ENCODE results near the gene ATG5.

ATG5 gene

GRCh38 chr6:106305740-106306139, 19.8 kb downstream of the ATG5 start:
- H3K27me3 ChIP-seq (ENCODE audit: insufficient read depth, low read length) = no peaks in the 10 kb centered on the region
- no peak overlapping the region for H3K27ac ChIP-seq (ENCODE audit: low read length)
- no peaks in the 10 kb centered on the region; the same call in 1 of the 2 replicates for H3K4me1 ChIP-seq (ENCODE audit: insufficient read depth, low read length)
- H3K36me3 ChIP-seq (ENCODE audit: insufficient read depth, low read depth, low read length) = peaks cover 14% of the 10 kb centered on the region; the same call in 1 of the 2 replicates
- H3K9ac ChIP-seq (ENCODE audit: low read depth, low read length) = no peak overlapping the region
- H3K9me3 ChIP-seq (ENCODE audit: insufficient read depth, low read depth, low read length) = no peaks in the 10 kb centered on the region
- no peak overlapping the region for H3K4me3 ChIP-seq (ENCODE audit: low read length)

- Histone ChIP-seq H3K27ac (ENCODE audit: low read length) (no peak overlapping the region), H3K36me3 (ENCODE audit: insufficient read depth, low read depth, low read length) (no peaks in the 10 kb centered on the region), H3K4me3 (ENCODE audit: low read length) (no peak overlapping the region), H3K27me3 (ENCODE audit: insufficient read depth, low read length) (no peaks in the 10 kb centered on the region), H3K9ac (ENCODE audit: low read depth, low read length) (no peak overlapping the region), H3K9me3 (ENCODE audit: insufficient read depth, low read depth, low read length) (no peaks in the 10 kb centered on the region), H3K4me1 (ENCODE audit: insufficient read depth, low read length) (no peaks in the 10 kb centered on the region)
Measured at GRCh38 chr6:106300944-106301343, 24.6 kb downstream of the ATG5 start.

GRCh38 chr6:106300020-106300780, 25.4 kb downstream of the ATG5 start:
- H3K4me1 ChIP-seq (ENCODE audit: insufficient read depth, low read length) = no peaks in the 10 kb centered on the region
- no peaks in the 10 kb centered on the region for H3K27me3 ChIP-seq (ENCODE audit: insufficient read depth, low read length)
- no peak overlapping the region for H3K4me3 ChIP-seq (ENCODE audit: low read length)
- H3K36me3 ChIP-seq (ENCODE audit: insufficient read depth, low read depth, low read length) = no peaks in the 10 kb centered on the region
- H3K27ac ChIP-seq (ENCODE audit: low read length) = no peak overlapping the region
- no peaks in the 10 kb centered on the region for H3K9me3 ChIP-seq (ENCODE audit: insufficient read depth, low read depth, low read length)
- H3K9ac ChIP-seq (ENCODE audit: low read depth, low read length) = no peak overlapping the region

- Histone ChIP-seq H3K36me3 (ENCODE audit: insufficient read depth, low read depth, low read length) (peaks cover 26% of the 10 kb centered on the region), H3K9ac (ENCODE audit: low read depth, low read length) (no peak overlapping the region)
Measured at GRCh38 chr6:106293116-106293515, 32.4 kb downstream of the ATG5 start.

GRCh38 chr6:106290954-106291353, 34.6 kb downstream of the ATG5 start:
- peaks cover 26% of the 10 kb centered on the region for H3K36me3 ChIP-seq (ENCODE audit: insufficient read depth, low read depth, low read length)
- H3K4me1 ChIP-seq (ENCODE audit: insufficient read depth, low read length) = peaks cover 12% of the 10 kb centered on the region; the same call in 1 of the 2 replicates
- no peak overlapping the region for H3K27ac ChIP-seq (ENCODE audit: low read length)
- no peaks in the 10 kb centered on the region for H3K9me3 ChIP-seq (ENCODE audit: insufficient read depth, low read depth, low read length)
- H3K4me3 ChIP-seq (ENCODE audit: low read length) = no peak overlapping the region
- no peak overlapping the region for H3K9ac ChIP-seq (ENCODE audit: low read depth, low read length)
- no peaks in the 10 kb centered on the region for H3K27me3 ChIP-seq (ENCODE audit: insufficient read depth, low read length)

More at GRCh38 chr6:106293116-106293515, 32.4 kb downstream of the ATG5 start:
- Histone ChIP-seq H3K9me3 (ENCODE audit: insufficient read depth, low read depth, low read length) (no peaks in the 10 kb centered on the region), H3K4me1 (ENCODE audit: insufficient read depth, low read length) (no peaks in the 10 kb centered on the region; the same call in 1 of the 2 replicates), H3K27me3 (ENCODE audit: insufficient read depth, low read length) (no peaks in the 10 kb centered on the region), H3K27ac (ENCODE audit: low read length) (no peak overlapping the region), H3K4me3 (ENCODE audit: low read length) (no peak overlapping the region)

GRCh38 chr6:106290032-106290431, 35.5 kb downstream of the ATG5 start:
- H3K4me1 ChIP-seq (ENCODE audit: insufficient read depth, low read length) = peaks cover 12% of the 10 kb centered on the region; the same call in 1 of the 2 replicates
- peaks cover 26% of the 10 kb centered on the region for H3K36me3 ChIP-seq (ENCODE audit: insufficient read depth, low read depth, low read length)
- H3K9ac ChIP-seq (ENCODE audit: low read depth, low read length) = no peak overlapping the region
- H3K4me3 ChIP-seq (ENCODE audit: low read length) = no peak overlapping the region
- H3K27ac ChIP-seq (ENCODE audit: low read length) = no peak overlapping the region
- no peaks in the 10 kb centered on the region for H3K27me3 ChIP-seq (ENCODE audit: insufficient read depth, low read length)
- H3K9me3 ChIP-seq (ENCODE audit: insufficient read depth, low read depth, low read length) = no peaks in the 10 kb centered on the region

GRCh38 chr6:106287215-106287614, 38.3 kb downstream of the ATG5 start:
- H3K27ac ChIP-seq (ENCODE audit: low read length) = no peak overlapping the region
- H3K9me3 ChIP-seq (ENCODE audit: insufficient read depth, low read depth, low read length) = no peaks in the 10 kb centered on the region
- H3K4me1 ChIP-seq (ENCODE audit: insufficient read depth, low read length) = peaks cover 12% of the 10 kb centered on the region; the same call in 1 of the 2 replicates
- no peak overlapping the region for H3K4me3 ChIP-seq (ENCODE audit: low read length)
- H3K27me3 ChIP-seq (ENCODE audit: insufficient read depth, low read length) = no peaks in the 10 kb centered on the region
- H3K36me3 ChIP-seq (ENCODE audit: insufficient read depth, low read depth, low read length) = peaks cover 20% of the 10 kb centered on the region
- no peak overlapping the region for H3K9ac ChIP-seq (ENCODE audit: low read depth, low read length)

GRCh38 chr6:106286746-106287145, 38.8 kb downstream of the ATG5 start:
- H3K4me1 ChIP-seq (ENCODE audit: insufficient read depth, low read length) = peaks cover 12% of the 10 kb centered on the region; the same call in 1 of the 2 replicates
- H3K27ac ChIP-seq (ENCODE audit: low read length) = no peak overlapping the region
- no peak overlapping the region for H3K9ac ChIP-seq (ENCODE audit: low read depth, low read length)
- no peaks in the 10 kb centered on the region for H3K9me3 ChIP-seq (ENCODE audit: insufficient read depth, low read depth, low read length)
- peaks cover 15% of the 10 kb centered on the region for H3K36me3 ChIP-seq (ENCODE audit: insufficient read depth, low read depth, low read length)
- H3K4me3 ChIP-seq (ENCODE audit: low read length) = no peak overlapping the region
- no peaks in the 10 kb centered on the region for H3K27me3 ChIP-seq (ENCODE audit: insufficient read depth, low read length)

GRCh38 chr6:106283481-106283880, 42.1 kb downstream of the ATG5 start:
- Histone ChIP-seq H3K27ac (ENCODE audit: low read length) (no peak overlapping the region), H3K9me3 (ENCODE audit: insufficient read depth, low read depth, low read length) (no peaks in the 10 kb centered on the region), H3K4me1 (ENCODE audit: insufficient read depth, low read length) (peaks cover 12% of the 10 kb centered on the region; the same call in 1 of the 2 replicates), H3K4me3 (ENCODE audit: low read length) (no peak overlapping the region), H3K9ac (ENCODE audit: low read depth, low read length) (no peak overlapping the region), H3K36me3 (ENCODE audit: insufficient read depth, low read depth, low read length) (peaks cover 11% of the 10 kb centered on the region), H3K27me3 (ENCODE audit: insufficient read depth, low read length) (no peaks in the 10 kb centered on the region)

- Histone ChIP-seq H3K4me1 (ENCODE audit: insufficient read depth, low read length) (peaks cover 3% of the 10 kb centered on the region; the same call in 1 of the 2 replicates), H3K36me3 (ENCODE audit: insufficient read depth, low read depth, low read length) (peaks cover 13% of the 10 kb centered on the region), H3K9me3 (ENCODE audit: insufficient read depth, low read depth, low read length) (no peaks in the 10 kb centered on the region), H3K9ac (ENCODE audit: low read depth, low read length) (no peak overlapping the region), H3K4me3 (ENCODE audit: low read length) (no peak overlapping the region), H3K27ac (ENCODE audit: low read length) (no peak overlapping the region), H3K27me3 (ENCODE audit: insufficient read depth, low read length) (no peaks in the 10 kb centered on the region)
Measured at GRCh38 chr6:106281661-106282060, 43.9 kb downstream of the ATG5 start.

GRCh38 chr6:106281088-106281487, 44.5 kb downstream of the ATG5 start:
- H3K27me3 ChIP-seq (ENCODE audit: insufficient read depth, low read length) = no peaks in the 10 kb centered on the region
- H3K9me3 ChIP-seq (ENCODE audit: insufficient read depth, low read depth, low read length) = no peaks in the 10 kb centered on the region
- no peak overlapping the region for H3K9ac ChIP-seq (ENCODE audit: low read depth, low read length)
- H3K4me1 ChIP-seq (ENCODE audit: insufficient read depth, low read length) = no peaks in the 10 kb centered on the region
- H3K27ac ChIP-seq (ENCODE audit: low read length) = no peak overlapping the region
- H3K4me3 ChIP-seq (ENCODE audit: low read length) = no peak overlapping the region
- peaks cover 13% of the 10 kb centered on the region for H3K36me3 ChIP-seq (ENCODE audit: insufficient read depth, low read depth, low read length)

- H3K4me3 ChIP-seq (ENCODE audit: low read length) = no peak overlapping the region
- H3K27ac ChIP-seq (ENCODE audit: low read length) = no peak overlapping the region
Measured at GRCh38 chr6:106279179-106279578, 46.4 kb downstream of the ATG5 start.

More at GRCh38 chr6:106279179-106279578, 46.4 kb downstream of the ATG5 start:
- no peaks in the 10 kb centered on the region for H3K4me1 ChIP-seq (ENCODE audit: insufficient read depth, low read length)
- H3K27me3 ChIP-seq (ENCODE audit: insufficient read depth, low read length) = no peaks in the 10 kb centered on the region
- H3K9me3 ChIP-seq (ENCODE audit: insufficient read depth, low read depth, low read length) = no peaks in the 10 kb centered on the region
- no peak overlapping the region for H3K9ac ChIP-seq (ENCODE audit: low read depth, low read length)
- peaks cover 13% of the 10 kb centered on the region for H3K36me3 ChIP-seq (ENCODE audit: insufficient read depth, low read depth, low read length)

Measured in iPS-20b (cell line).